Endothelial cell (in vitro differentiated cells): ENCODE results near the gene ELFN1. TPM values are rescaled to one million over a fixed set of nuclear protein-coding genes. Genes with fewer than 3 reads are reported as not detected.
"Not testable (repeated sequence)": the region's sequence is repeated elsewhere in the genome, so short reads cannot be mapped to it uniquely, and the experiment has no call there.

Experiments
- DNase-seq: peaks from one replicate; pipeline ENCODE4 v3.0.0; 2021; ENCODE audit warnings: low spot score
- H3K27ac Mint-ChIP-seq: one replicate; pipeline ENCODE4 v1.8.0; 2021; ENCODE audit warnings: mixed read lengths, inconsistent platforms; ENCODE audit not compliant: unreplicated experiment
- H3K27me3 Mint-ChIP-seq: one replicate; pipeline ENCODE4 v1.8.0; 2021; ENCODE audit warnings: mild to moderate bottlenecking, moderate library complexity, mixed read lengths, inconsistent platforms; ENCODE audit not compliant: unreplicated experiment
- H3K36me3 Mint-ChIP-seq: one replicate; pipeline ENCODE4 v1.8.0; 2021; ENCODE audit warnings: mild to moderate bottlenecking, low read depth, mixed read lengths, inconsistent platforms; ENCODE audit not compliant: unreplicated experiment
- H3K4me1 Mint-ChIP-seq: one replicate; pipeline ENCODE4 v1.8.0; 2021; ENCODE audit warnings: mild to moderate bottlenecking, mixed read lengths, inconsistent platforms; ENCODE audit not compliant: unreplicated experiment
- H3K4me3 Mint-ChIP-seq: one replicate; pipeline ENCODE4 v1.8.0; 2021; ENCODE audit warnings: mild to moderate bottlenecking, mixed read lengths, inconsistent platforms; ENCODE audit not compliant: unreplicated experiment
- H3K9me3 Mint-ChIP-seq: one replicate; pipeline ENCODE4 v1.8.0; 2021; ENCODE audit warnings: mixed read lengths, inconsistent platforms; ENCODE audit not compliant: unreplicated experiment
- CTCF ChIP-seq: fragments of 200-600 bp; sonication (generic); IDR thresholded peaks from one replicate; pipeline ENCODE4 v1.5.0; 2021; ENCODE audit warnings: antibody characterized with exemption; ENCODE audit not compliant: unreplicated experiment
- total RNA-seq: library from RNA; stranded (reverse); fragmentation: NEBNext Ultra II Directional; extraction: Animal tissue kit (Norgen Biotek cat#: 25700); gene quantifications from one replicate; pipeline ENCODE4 v1.2.1, GENCODE V29; 2021; ENCODE audit not compliant: unreplicated experiment

Gene ELFN1
- total RNA-seq, 1 donor from 2014 or later: 10.6 TPM

GRCh38 chr7:1762238-1762945 is 92.3 kb downstream of the ELFN1 start:
- no peaks in the 10 kb centered on the region for H3K4me1 Mint-ChIP-seq
- DNase-seq: no peak
- H3K27ac Mint-ChIP-seq: no peak overlapping the region
- no peaks in the 10 kb centered on the region for H3K27me3 Mint-ChIP-seq
- no peak for TF ChIP-seq CTCF
- no peaks in the 10 kb centered on the region for H3K9me3 Mint-ChIP-seq
- H3K36me3 Mint-ChIP-seq: peaks cover 4% of the 10 kb centered on the region
- no peak overlapping the region for H3K4me3 Mint-ChIP-seq

DNA sequence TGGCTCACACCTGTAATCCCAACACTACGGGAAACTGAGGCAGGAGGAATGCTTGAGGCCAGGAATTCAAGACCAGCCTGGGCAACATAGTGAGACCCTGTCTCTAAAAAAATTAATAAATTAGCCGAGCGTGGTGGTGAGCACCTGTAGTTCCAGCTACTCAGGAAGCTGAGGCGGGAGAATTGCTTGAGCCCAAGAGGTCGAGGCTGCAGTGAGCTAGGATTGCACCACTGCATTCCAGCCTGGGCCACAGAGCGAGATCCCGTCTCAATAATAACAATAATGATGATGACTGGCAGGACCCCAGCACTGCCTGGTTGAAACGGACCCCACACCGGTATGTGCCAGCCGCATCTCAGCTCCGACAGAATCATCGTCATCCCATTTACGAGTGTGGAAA is 93.0 kb downstream of the ELFN1 start:
- TF ChIP-seq CTCF: no peak
- Mint-ChIP-seq H3K36me3 (peaks cover 4% of the 10 kb centered on the region), H3K27me3 (no peaks in the 10 kb centered on the region), H3K9me3 (no peaks in the 10 kb centered on the region), H3K4me1 (no peaks in the 10 kb centered on the region), H3K27ac (no peak overlapping the region), H3K4me3 (no peak overlapping the region)
- DNase-seq: no peak

GRCh38 chr7:1763911-1764310 is 93.8 kb downstream of the ELFN1 start:
- not testable (repeated sequence) for H3K36me3 Mint-ChIP-seq, H3K27ac Mint-ChIP-seq, H3K27me3 Mint-ChIP-seq, DNase-seq, H3K4me3 Mint-ChIP-seq, H3K9me3 Mint-ChIP-seq, H3K4me1 Mint-ChIP-seq

GRCh38 chr7:1765336-1765735 is 95.3 kb downstream of the ELFN1 start:
- Mint-ChIP-seq H3K27me3 (no peaks in the 10 kb centered on the region), H3K4me3 (no peak overlapping the region), H3K4me1 (no peaks in the 10 kb centered on the region), H3K36me3 (peaks cover 4% of the 10 kb centered on the region), H3K27ac (no peak overlapping the region), H3K9me3 (no peaks in the 10 kb centered on the region)
- DNase-seq: no peak
- no peak for TF ChIP-seq CTCF

GRCh38 chr7:1767524-1767923 is 97.4 kb downstream of the ELFN1 start:
- H3K36me3 Mint-ChIP-seq: peaks cover 2% of the 10 kb centered on the region
- H3K9me3 Mint-ChIP-seq: no peaks in the 10 kb centered on the region
- H3K4me3 Mint-ChIP-seq: no peak overlapping the region
- H3K27ac Mint-ChIP-seq: no peak overlapping the region
- H3K4me1 Mint-ChIP-seq: no peaks in the 10 kb centered on the region
- DNase-seq: no peak
- no peak for TF ChIP-seq CTCF
- H3K27me3 Mint-ChIP-seq: peaks cover 2% of the 10 kb centered on the region
